NK-92 treated with Interleukin-12 subunit alpha and Interleukin-12 subunit beta, amount 100 ng/mL, for 24 hours (cell line): ENCODE results near the gene TRIM41.
"Not testable (repeated sequence)": the region's sequence is repeated elsewhere in the genome, so short reads cannot be mapped to it uniquely, and the experiment has no call there.

Source experiments
- DNase-seq: peaks from one replicate; lab custom pipeline; 2025; lab: John Stamatoyannopoulos, UW

TRIM41 gene

DNA sequence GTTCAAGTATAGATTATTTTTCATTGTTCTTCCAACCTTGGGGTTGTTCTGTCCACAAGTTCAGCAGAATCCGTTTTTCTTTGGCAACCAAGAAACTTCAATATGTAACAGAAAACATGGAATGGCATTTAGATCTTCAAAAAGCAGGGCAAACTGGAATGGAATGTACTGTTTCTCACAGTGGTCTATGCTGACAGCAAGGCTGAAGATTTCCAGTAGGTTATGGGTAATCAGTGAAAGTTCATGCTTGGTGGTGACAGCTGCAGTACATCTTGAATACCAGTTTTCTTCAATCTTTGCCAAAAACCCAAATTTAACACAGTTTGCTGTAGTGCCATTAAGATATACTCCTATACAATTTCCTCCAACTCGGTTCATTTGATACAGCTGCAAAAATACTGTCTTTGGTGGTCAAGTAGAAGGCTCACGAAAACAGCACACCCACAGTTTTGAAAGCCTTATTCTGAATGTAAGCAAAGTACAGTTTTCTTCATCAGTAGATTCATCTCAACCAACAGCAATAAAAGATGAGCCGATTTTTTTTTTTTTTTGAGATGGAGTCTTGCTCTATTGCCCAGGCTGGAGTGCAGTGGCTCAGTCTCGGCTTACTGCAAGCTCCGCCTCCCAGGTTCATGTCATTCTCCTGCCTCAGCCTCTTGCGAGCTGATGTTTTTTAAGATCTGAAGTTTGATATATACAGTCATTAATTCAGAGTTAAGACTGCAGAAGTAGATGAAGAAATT lies 32.9 kb downstream of the TRIM41 start:
- no peak for DNase-seq

DNA sequence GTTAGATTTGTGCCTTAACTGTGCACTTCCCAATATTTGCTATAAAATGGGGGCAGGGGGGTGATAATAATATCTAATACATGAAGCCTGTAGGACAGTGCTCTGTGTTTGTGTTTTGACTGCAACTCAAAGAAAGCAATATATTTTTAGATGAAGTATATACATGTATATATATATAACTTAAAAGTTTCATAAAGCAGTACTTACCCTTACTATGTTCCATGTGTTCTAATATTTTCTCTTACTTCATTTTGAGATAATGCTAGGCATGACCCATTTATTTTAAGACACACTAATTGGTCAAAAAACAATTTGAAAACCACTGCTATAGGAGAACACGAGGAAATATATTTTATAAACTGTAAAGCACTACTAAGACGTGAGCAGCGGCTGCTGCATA lies 35.5 kb downstream of the TRIM41 start:
- no peak for DNase-seq

DNA sequence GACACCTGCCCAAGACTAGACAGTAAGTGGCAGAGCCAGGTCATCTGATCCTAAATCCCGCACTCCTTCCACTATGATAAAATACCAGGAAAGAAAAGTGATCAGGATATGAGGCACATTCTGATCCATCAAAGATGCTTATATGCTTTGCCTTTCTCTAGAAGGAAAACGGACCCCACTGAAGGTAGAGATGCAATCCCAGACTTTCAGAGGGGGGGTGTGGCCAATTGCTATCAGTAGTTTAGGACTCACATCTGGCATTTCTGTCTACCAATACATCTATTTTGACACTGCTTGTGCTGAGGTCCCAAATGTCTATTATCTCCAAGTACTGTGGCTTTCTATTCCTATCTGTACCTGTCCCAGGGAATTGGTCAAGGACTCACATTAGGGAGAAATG lies 36.2 kb downstream of the TRIM41 start:
- DNase-seq = no peak

GRCh38 chr5:181259974-181260719 lies 37.1 kb downstream of the TRIM41 start:
- no peak for DNase-seq

- DNase-seq = no peak
Observed at GRCh38 chr5:181260720-181261319, 37.7 kb downstream of the TRIM41 start, which contains the start of gene TRIM52. TRIM52 (minus strand) TSS chr5:181261143; CDS start chr5:181260813, 330 bp downstream.

DNA sequence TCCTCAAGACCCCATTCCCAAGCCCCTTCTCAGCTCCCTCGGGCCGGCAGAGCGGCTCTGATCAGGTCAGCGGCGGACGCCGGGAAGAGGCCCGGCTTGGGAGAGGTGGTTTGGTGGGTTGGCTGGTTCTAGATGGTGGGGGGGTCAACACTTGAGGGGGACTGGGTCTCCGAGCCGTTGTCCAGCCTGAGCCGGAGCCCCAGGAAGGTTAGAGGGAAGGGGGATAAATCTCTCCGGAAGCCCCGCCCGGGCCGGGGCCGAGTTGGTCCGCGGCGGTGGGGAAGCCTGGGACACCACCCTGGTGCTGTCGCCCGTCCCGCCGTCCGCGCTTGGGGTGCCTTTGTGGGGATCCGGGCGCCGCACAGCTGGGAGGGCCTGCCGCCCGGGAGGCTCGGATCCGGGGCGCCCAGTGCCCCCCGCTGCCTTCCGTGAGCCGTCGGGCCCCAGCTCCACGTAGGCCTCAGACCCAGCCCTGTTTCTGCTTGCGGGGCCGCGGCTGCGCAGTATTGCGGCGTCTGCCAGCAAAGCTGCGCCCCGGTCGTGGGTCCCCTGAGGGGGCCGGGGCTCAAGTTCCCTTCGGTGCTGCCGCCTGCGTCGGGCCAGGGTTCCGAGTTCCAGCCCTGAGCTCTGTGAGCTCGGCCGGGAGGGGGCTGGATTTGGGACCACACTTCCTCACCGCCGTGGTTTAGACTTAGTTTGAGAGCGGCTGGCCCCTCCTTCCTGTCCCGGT lies 38.4 kb downstream of the TRIM41 start:
- DNase-seq = no peak

GRCh38 chr5:181263633-181264032 lies 40.6 kb downstream of the TRIM41 start:
- DNase-seq = no peak

DNA sequence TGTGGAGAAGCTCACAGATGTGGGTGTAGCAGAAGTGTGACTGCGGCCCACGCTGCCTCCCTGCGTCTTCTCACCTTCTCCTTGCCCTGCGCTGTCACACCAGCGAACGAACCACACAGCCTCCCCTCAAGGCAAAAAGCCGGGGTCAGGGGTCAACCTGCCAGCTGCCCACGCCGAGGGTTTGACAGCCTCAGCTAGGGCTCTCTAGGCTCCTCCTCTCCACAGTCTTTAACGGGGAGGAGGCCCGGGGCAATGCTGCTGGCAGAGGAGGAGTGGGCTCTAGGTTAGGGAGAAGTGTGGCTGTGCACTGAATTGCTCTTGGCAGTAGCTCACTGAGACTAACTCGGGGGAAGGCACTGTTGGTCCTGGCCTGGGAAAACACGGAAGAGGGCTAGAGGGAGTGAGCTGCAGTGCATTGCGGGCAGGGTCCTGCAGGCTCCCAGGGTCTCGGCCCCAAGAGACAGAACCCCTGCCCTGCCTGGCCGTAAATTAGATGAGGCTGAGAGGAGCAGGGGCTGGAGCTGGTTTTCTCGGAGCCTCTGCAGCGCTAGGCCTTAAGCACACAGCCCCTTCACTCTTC lies 42.1 kb downstream of the TRIM41 start:
- DNase-seq = no peak

DNA sequence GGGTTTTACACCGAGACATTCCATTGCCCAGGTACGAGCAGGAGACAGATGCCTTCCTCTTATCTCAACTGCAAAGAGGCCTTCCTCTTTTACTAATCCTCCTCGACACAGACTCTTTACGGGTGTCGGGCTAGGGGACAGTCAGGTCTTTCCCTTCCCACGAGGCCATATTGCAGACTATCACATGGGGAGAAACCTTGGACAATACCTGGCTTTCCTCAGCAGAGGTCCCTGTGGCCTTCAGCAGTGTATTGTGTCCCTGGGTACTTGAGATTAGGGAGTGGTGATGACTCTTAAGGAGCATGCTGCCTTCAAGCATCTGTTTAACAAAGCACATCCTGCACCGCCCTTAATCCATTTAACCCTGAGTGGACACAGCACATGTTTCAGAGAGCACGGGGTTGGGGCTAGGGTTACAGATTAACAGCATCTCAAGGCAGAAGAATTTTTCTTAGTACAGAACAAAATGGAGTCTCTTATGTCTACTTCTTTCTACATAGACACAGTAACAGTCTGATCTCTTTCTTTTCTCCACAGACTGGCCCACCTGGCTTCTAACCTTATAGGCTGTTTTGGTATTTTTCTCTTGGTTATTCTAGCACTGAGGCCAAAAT lies 44.3 kb downstream of the TRIM41 start:
- DNase-seq = not testable (repeated sequence)

DNA sequence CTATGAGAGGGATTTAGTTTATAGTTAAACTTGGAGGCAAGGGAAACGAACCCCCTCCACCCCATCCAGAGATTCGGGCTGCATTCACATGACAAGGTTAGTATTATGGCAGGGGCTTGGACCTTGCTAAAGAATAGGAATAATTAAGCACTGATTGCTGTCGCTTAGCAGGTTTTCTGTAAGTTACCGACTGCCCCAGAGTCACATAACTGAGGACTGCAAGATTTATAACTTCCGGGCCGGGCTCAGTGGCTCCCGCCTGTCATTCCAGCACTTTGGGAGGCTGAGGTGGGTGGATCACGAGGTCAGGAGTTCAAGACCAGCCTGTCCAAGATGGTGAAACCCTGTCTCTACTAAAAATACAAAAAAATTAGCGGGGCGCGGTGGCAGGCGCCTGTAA lies 44.8 kb downstream of the TRIM41 start:
- DNase-seq = not testable (repeated sequence)

- no peak for DNase-seq
Observed at GRCh38 chr5:181271081-181271480, 48.0 kb downstream of the TRIM41 start.

GRCh38 chr5:181273433-181273744 lies 50.3 kb downstream of the TRIM41 start:
- DNase-seq = not testable (repeated sequence)

- DNase-seq = no peak
Observed at GRCh38 chr5:181280251-181280762, 57.2 kb downstream of the TRIM41 start.

GRCh38 chr5:181281077-181281983 lies 58.2 kb downstream of the TRIM41 start:
- no peak for DNase-seq

- no peak for DNase-seq
Observed at GRCh38 chr5:181281984-181282316, 58.9 kb downstream of the TRIM41 start.

DNA sequence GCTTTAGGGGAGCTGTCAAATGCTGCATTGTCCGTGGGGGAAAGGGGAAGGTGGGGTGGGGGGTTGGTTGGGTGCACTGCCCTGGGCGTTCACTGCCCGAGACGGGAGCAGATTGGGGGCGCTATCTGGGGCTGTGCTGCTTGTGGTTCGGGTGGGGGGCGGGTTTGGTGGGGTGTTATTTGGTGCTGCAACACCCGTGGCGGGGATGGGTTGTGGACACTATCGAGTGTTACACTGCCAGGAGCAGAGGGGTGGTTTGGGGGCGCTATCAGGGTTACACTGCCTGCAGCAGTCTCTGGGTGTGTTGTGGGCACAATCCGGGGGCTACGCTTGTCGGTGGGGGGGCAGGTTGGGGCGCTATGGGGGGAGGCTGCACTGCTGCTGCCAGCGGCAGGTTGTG lies 59.3 kb downstream of the TRIM41 start:
- not testable (repeated sequence) for DNase-seq

DNA sequence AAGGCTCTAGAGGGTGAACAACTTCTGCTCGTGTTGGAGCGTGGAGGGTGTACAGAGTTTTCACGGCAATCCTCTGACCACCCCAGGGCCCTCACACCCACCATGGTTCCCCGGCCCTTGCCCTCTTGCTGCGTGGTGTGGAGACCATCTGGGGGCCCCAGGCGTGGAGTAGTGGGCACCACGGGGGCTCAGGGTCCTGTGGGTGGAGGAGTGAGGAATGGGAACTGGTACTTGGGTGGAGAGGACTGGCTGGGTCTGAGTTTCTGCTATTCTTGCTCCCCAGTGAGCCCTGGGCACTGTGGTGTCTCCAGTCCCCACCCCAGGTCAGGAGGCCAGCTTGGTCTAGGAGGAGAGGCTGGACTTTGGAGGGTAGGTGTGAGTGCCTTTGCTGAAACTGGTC lies 59.8 kb downstream of the TRIM41 start:
- no peak for DNase-seq

- no peak for DNase-seq
Observed at GRCh38 chr5:181283347-181283746, 60.3 kb downstream of the TRIM41 start.

GRCh38 chr5:181283841-181284755 lies 61.0 kb downstream of the TRIM41 start:
- not testable (repeated sequence) for DNase-seq
